ENCODE results near the gene KCNJ10.

Gene KCNJ10

GRCh38 chr1:160090760-160091159, 20.8 kb upstream of the KCNJ10 start:
- DNase-seq (ENCODE audit: low read depth in 1 of 2, low spot score in 1 of 2), result no peak
- no peak overlapping the region for H3K4me3 ChIP-seq (replicated peaks; ENCODE audit: insufficient read depth, low read length)
- no peak overlapping the region for H3K27ac ChIP-seq (replicated peaks)
- H3K27me3 ChIP-seq (ENCODE audit: insufficient read depth, poor library complexity, severe bottlenecking), result peaks cover 2% of the 10 kb centered on the region
- TF ChIP-seq POLR2AphosphoS5 (IDR thresholded peaks at IDR 0.05; ENCODE audit: low read depth) (no peak), REST (IDR thresholded peaks at IDR 0.05; ENCODE audit: insufficient replicate concordance, low read depth) (no peak), CTCF (IDR thresholded peaks at IDR 0.05; ENCODE audit: insufficient read depth, low read length) (no peak), SPI1 (IDR thresholded peaks at IDR 0.05; ENCODE audit: borderline replicate concordance, low read depth) (no peak), GABPA (IDR thresholded peaks at IDR 0.05; ENCODE audit: low read depth) (no peak)

- peaks cover 8% of the 10 kb centered on the region for H3K27me3 ChIP-seq (ENCODE audit: insufficient read depth, poor library complexity, severe bottlenecking)
- no peak for TF ChIP-seq GABPA (IDR thresholded peaks at IDR 0.05; ENCODE audit: low read depth)
- TF ChIP-seq REST (IDR thresholded peaks at IDR 0.05; ENCODE audit: insufficient replicate concordance, low read depth), result no peak
- H3K27ac ChIP-seq (replicated peaks), result no peak overlapping the region
- H3K4me3 ChIP-seq (replicated peaks; ENCODE audit: insufficient read depth, low read length), result no peak overlapping the region
- DNase-seq (ENCODE audit: low read depth in 1 of 2, low spot score in 1 of 2), result no peak
Observed at GRCh38 chr1:160089883-160090282, 19.9 kb upstream of the KCNJ10 start.

GRCh38 chr1:160087118-160087662, 17.2 kb upstream of the KCNJ10 start:
- H3K4me3 ChIP-seq (replicated peaks; ENCODE audit: insufficient read depth, low read length), result no peak overlapping the region
- no peak for DNase-seq (ENCODE audit: low read depth in 1 of 2, low spot score in 1 of 2)
- no peak for TF ChIP-seq GABPA (IDR thresholded peaks at IDR 0.05; ENCODE audit: low read depth)
- no peak for TF ChIP-seq POLR2AphosphoS5 (IDR thresholded peaks at IDR 0.05; ENCODE audit: low read depth)
- TF ChIP-seq CTCF (IDR thresholded peaks at IDR 0.05; ENCODE audit: insufficient read depth, low read length), result no peak
- no peak for TF ChIP-seq SPI1 (IDR thresholded peaks at IDR 0.05; ENCODE audit: borderline replicate concordance, low read depth)
- no peak for TF ChIP-seq REST (IDR thresholded peaks at IDR 0.05; ENCODE audit: insufficient replicate concordance, low read depth)
- peaks cover 21% of the 10 kb centered on the region for H3K27me3 ChIP-seq (ENCODE audit: insufficient read depth, poor library complexity, severe bottlenecking)
- H3K27ac ChIP-seq (replicated peaks), result no peak overlapping the region
